Stimulated activated CD4-positive, alpha-beta T cell treated with anti-CD3 and anti-CD28 coated beads, Interleukin-4, amount 100 ng/mL, for 48 hours (primary cell): ENCODE results near the gene SAMD8.

Experiments
- DNase-seq, 2 donors: peaks; one replicate each; pipeline ENCODE4 v3.0.0-alpha.2; 2020; ENCODE audit warnings: low read depth in 2 of 2

The SAMD8 gene

GRCh38 chr10:75111365-75111906 is at the start of gene SAMD8:
Gene SAMD8, plus strand, starts transcription at chr10:75111656. Its CDS starts 38,873 bp downstream, at chr10:75150529.
- DNase-seq = peak; percentile 96 to 98

GRCh38 chr10:75061709-75062505 is 49.5 kb upstream of the SAMD8 start:
- no peak for DNase-seq

- DNase-seq = no peak
These were observed 48.8 kb upstream of the SAMD8 start for GRCh38 chr10:75062506-75063299.

GRCh38 chr10:75063461-75064230 is 47.8 kb upstream of the SAMD8 start:
- DNase-seq = no peak

GRCh38 chr10:75065076-75065475 is 46.4 kb upstream of the SAMD8 start:
- DNase-seq = no peak

- DNase-seq = no peak
These were observed 45.2 kb upstream of the SAMD8 start for GRCh38 chr10:75066271-75066670.

GRCh38 chr10:75067272-75067671 is 44.2 kb upstream of the SAMD8 start:
- DNase-seq = no peak

GRCh38 chr10:75068523-75068922 is 42.9 kb upstream of the SAMD8 start:
- no peak for DNase-seq

DNA sequence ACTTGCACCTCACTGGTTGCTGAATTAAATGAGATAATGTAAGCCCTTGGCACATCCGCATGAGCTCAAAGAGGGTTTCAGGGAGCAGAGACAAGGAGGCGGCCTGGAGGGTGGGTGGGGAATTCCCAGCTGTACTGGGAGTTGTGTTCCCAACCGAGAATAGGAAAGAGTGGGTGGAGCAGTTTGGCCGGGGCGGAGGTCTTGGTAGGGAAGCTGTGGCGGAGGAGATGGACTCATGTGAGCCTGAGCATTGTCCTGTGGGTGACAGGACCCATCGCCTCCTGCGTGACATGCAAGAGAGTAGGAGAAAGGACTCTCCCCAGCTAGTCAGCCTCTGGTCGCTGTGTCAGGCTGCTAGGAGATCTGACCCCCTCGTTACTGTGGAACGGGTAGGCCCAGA is 41.0 kb upstream of the SAMD8 start:
- DNase-seq = no peak

DNA sequence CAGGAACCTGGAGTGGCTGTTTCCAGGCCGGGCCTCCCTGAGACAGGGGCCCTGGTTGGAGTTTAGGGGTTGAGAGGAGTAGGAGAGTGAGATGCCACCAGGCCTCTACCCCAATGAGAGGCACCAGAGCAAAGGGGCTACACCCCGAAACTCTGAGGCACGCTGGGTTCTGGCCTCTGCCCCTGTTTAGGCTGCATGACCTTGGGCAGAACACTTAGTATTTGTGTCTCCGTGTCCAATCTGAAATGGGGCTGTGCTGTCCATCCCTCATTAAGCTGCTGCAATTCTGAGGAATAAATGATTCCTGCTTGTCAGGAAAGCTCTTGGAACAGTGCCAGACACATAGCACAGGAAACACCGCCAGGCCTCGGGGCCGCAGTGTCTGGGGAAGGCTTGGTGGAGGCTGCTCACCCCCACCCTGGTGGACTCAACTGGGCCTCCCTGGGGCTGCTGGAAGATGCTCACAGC is 40.5 kb upstream of the SAMD8 start:
- no peak for DNase-seq

DNA sequence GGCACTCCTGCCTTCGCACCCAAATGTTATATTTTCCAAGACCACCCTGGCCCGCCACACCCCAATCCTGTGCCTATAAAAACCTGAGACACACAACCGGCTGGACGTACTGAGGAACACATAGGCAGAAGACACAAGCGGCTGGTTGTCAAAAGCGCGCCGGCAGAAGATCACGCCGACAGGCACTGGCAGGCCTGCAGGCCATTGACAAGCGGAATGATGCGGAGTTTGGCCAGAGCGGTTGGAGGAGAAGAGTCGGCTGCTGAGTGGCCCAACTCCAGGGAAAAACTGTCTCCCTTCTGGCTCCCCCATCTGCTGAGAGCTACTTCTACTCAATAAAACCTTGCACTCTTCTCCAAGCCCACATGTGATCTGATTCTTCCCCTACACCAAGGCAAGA is 39.7 kb upstream of the SAMD8 start:
- DNase-seq = no peak

- DNase-seq = no peak
These were observed 38.7 kb upstream of the SAMD8 start for GRCh38 chr10:75072727-75073126.

GRCh38 chr10:75073442-75073841 is 38.0 kb upstream of the SAMD8 start:
- no peak for DNase-seq

- DNase-seq = no peak
These were observed 36.6 kb upstream of the SAMD8 start for GRCh38 chr10:75074711-75075445.

GRCh38 chr10:75076348-75076747 is 35.1 kb upstream of the SAMD8 start:
- DNase-seq = no peak

DNA sequence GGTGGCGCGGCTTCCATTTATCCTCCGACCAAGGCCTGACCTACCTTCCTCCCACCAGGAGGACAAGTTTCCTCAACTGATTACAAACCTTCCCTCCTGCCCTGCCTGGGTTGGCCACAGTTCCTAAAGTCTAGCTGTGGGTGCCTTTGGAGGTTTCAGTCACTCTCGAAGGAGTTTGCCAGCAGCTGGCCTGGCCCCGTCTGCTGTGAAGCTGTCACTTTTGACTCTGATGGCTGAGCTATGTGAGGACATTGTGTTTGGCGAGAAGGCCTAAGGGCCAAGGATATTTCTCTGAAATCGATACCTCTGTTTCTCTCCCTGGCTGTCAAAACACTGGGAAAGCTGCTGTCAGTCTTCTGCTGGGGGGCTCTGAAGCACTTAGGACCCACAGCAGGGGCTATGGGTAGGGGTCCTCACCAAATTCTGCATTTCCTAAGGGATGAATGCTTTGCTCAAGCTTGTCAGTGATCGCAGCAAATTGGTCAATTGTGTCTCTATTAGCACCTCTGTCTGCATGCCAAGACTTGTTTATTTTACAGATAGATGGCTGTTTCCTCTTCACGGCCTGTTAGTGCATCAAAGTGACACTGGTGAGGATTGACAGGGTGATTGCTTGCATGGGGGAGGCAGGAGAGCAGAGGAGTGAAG is 31.9 kb upstream of the SAMD8 start:
- no peak for DNase-seq

DNA sequence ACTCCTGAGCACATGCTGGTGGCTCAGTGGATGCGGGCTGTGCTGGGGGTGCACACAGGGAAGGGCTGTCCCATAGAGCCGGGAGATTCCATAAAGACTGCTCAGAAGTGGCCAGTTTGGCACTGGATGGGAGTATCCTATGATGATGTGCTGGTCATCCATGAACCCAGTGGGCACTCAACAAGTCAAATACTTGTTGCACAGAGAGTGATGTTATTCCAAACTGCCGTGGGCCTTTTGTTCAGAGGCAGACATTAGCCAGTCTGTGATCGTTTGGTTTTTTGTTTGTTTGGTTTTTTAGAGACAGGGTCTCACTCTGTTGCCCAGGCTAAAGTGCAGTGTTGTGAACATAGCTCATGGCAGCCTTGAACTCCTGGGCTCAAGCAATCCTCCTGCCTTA is 30.9 kb upstream of the SAMD8 start:
- DNase-seq = no peak

- no peak for DNase-seq
These were observed 30.1 kb upstream of the SAMD8 start for GRCh38 chr10:75081379-75081778.

DNA sequence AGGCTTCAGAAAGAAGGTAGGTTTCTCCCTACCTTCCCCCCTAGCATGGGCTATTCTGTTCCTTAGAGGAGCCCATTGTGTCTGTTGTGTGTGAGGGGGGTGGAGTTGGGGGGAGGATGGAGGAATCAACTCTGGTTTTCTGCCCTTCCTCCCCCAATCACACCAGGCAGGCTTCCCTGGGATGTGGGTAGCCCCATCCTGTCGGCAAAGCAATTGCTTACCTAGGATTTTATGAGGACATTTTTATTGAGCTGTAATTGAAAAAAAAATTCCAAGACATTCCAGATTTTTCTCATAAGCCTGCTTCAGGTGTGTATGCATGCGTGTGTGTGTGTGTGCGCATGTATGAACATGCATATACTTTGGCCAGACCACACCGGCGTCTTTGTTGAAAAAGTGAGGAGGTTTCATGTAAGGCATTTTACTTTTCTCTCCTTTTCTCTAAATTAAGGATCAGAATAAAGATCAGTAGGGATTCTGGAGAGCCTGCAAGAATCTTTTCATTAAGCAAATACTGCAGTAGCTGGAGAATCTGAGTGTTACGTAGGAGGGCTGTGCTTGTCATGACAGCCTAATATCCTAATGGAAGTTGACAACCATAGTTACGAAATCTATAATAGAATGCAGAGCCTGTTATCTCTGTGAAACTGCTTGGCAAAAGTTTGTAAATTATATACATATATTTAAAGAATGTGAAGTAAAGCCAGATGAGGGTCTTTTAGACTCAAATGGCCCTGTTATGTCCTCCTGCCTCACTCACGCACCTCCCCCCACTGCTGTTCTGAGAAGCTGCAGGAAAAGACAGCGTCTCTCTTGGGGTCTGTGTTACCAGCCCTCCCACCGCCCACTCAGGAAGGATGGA is 27.3 kb upstream of the SAMD8 start:
- no peak for DNase-seq
